PC-3 (cell line): ENCODE measurements around the gene ALDH7A1. TPM values are rescaled to one million over a fixed set of nuclear protein-coding genes. Genes with fewer than 3 reads are reported as not detected.
A peak's percentile ranks its signal among the peaks of the same experiment; 100 is the strongest.

Experiments used
- ATAC-seq: fragments of 200-7000 bp; cut with Tn5 transposase; 2 replicates; pipeline ENCODE4 v1.9.1; 2020; ENCODE audit warnings: mild to moderate bottlenecking, moderate library complexity
- BruUV-seq: library from RNA; stranded (reverse); fragments of 400-500 nt; replicated peaks from 2 replicates; lab custom pipeline; 2021; lab: Mats Ljungman, UMichigan
- CTCF ChIA-PET: fragments of 300-600 bp; sonication (Branson Sonifier 250); formaldehyde crosslinking; loops from one replicate; lab custom pipeline; 2022; ENCODE audit warnings: antibody characterized with exemption; lab: Charles Lee
- POLR2A ChIA-PET: fragments of 300-600 bp; sonication (Branson Sonifier 250); formaldehyde crosslinking; loops from one replicate; lab custom pipeline; 2022; ENCODE audit warnings: antibody characterized with exemption; ENCODE audit not compliant: unreplicated experiment; lab: Charles Lee
- DNase-seq: peaks from one replicate; pipeline ENCODE4 v3.0.0-alpha.2; 2015
- H2AFZ ChIP-seq: fragments of 300-600 bp; sonication (generic); 2 replicates; pipeline ENCODE4 v1.6.0; 2016; ENCODE audit warnings: antibody characterized with exemption, low read length
- H3F3A ChIP-seq: fragments of 300-600 bp; sonication (generic); one replicate; pipeline ENCODE4 v1.6.0; 2017; ENCODE audit warnings: antibody characterized with exemption, low read length, control low read depth, mild to moderate bottlenecking; ENCODE audit not compliant: unreplicated experiment
- H3K27ac ChIP-seq: fragments of 300-600 bp; sonication (generic); 2 replicates; pipeline ENCODE4 v1.5.1; 2016; ENCODE audit warnings: mild to moderate bottlenecking, low read length
- H3K27me3 ChIP-seq: fragments of 300-600 bp; sonication (generic); 2 replicates; pipeline ENCODE4 v1.6.1; 2016; ENCODE audit warnings: low read length, mixed read lengths
- H3K36me3 ChIP-seq: fragments of 300-600 bp; sonication (generic); 2 replicates; pipeline ENCODE4 v1.6.1; 2016; ENCODE audit warnings: low read depth, mixed run types, low read length, mixed read lengths
- H3K4me1 ChIP-seq: fragments of 300-600 bp; sonication (generic); 2 replicates; pipeline ENCODE4 v1.5.1; 2016; ENCODE audit warnings: low read length; ENCODE audit not compliant: insufficient read depth
- H3K4me2 ChIP-seq: fragments of 300-600 bp; sonication (generic); 2 replicates; pipeline ENCODE4 v1.6.0; 2016; ENCODE audit warnings: low read length
- H3K4me3 ChIP-seq: fragments of 300-600 bp; sonication (generic); 2 replicates; pipeline ENCODE4 v1.5.1; 2016; ENCODE audit warnings: mild to moderate bottlenecking, low read length, mixed read lengths
- H3K79me2 ChIP-seq: fragments of 300-600 bp; sonication (generic); 2 replicates; pipeline ENCODE4 v1.6.1; 2017; ENCODE audit warnings: low read length, mixed read lengths
- H3K9ac ChIP-seq: fragments of 300-600 bp; sonication (generic); 2 replicates; pipeline ENCODE4 v1.6.0; 2016; ENCODE audit warnings: mild to moderate bottlenecking, low read length
- H3K9me2 ChIP-seq: fragments of 300-600 bp; sonication (generic); replicated peaks from 2 replicates; pipeline ENCODE4 v1.6.1; 2016; ENCODE audit warnings: mixed run types, low read length, mixed read lengths
- H3K9me3 ChIP-seq: fragments of 300-600 bp; sonication (generic); 2 replicates; pipeline ENCODE4 v1.6.1; 2016; ENCODE audit warnings: low read length, mixed read lengths
- H4K20me1 ChIP-seq: fragments of 300-600 bp; sonication (generic); 2 replicates; pipeline ENCODE4 v1.6.1; 2016; ENCODE audit warnings: low read length, mixed read lengths
- CTCF ChIP-seq: fragments of 300-600 bp; sonication (generic); conservative IDR thresholded peaks from 2 replicates; pipeline ENCODE4 v1.5.1; 2017; ENCODE audit warnings: antibody characterized with exemption, low read depth, mild to moderate bottlenecking, low read length
- EZH2 ChIP-seq: fragments of 300-600 bp; sonication (generic); IDR thresholded peaks from one replicate; pipeline ENCODE4 v1.6.1; 2017; ENCODE audit warnings: antibody characterized with exemption, mild to moderate bottlenecking, low read length; ENCODE audit not compliant: unreplicated experiment
- EZH2phosphoT487 ChIP-seq: fragments of 300-600 bp; sonication (generic); IDR thresholded peaks from 2 replicates; pipeline ENCODE4 v1.6.1; 2018; ENCODE audit warnings: mild to moderate bottlenecking, antibody characterized with exemption, low read length, borderline replicate concordance
- intact Hi-C: fragments of 100-400 bp; cut with micrococcal nuclease; formaldehyde crosslinking; loops from 2 replicates; pipeline ENCODE4 v1.9.0; 2023
- total RNA-seq: library from RNA; depleted of rRNA; stranded (reverse); fragments of >200 nt; gene quantifications from 2 replicates; pipeline ENCODE4 v1.2.3, GENCODE V29; 2014

The ALDH7A1 gene
- total RNA-seq, 1 experiment from 2014 or later: 45.9 TPM

- H3K9me3 ChIP-seq: no peaks in the 10 kb centered on the region
- TF ChIP-seq CTCF: no peak
- no peak for TF ChIP-seq EZH2
- TF ChIP-seq EZH2phosphoT487: no peak
- H3K79me2 ChIP-seq: no peaks in the 10 kb centered on the region
- H3K4me3 ChIP-seq: no peak overlapping the region
- no peaks in the 10 kb centered on the region for H3K27me3 ChIP-seq
- intact Hi-C loops: no loop called here
- no peaks in the 10 kb centered on the region for H3K4me1 ChIP-seq
- ChIA-PET CTCF (no interaction called here), POLR2A (no interaction called here)
- H3K27ac ChIP-seq: no peak overlapping the region
- BruUV-seq: no TSS peak
- DNase-seq (no peak), ATAC-seq (no peak)
- no peaks in the 10 kb centered on the region for H3F3A ChIP-seq
- no peaks in the 10 kb centered on the region for H3K9me2 ChIP-seq
- no peak overlapping the region for H2AFZ ChIP-seq
- no peaks in the 10 kb centered on the region for H3K36me3 ChIP-seq
- no peak overlapping the region for H3K9ac ChIP-seq
- H4K20me1 ChIP-seq: no peaks in the 10 kb centered on the region
- H3K4me2 ChIP-seq: no peak overlapping the region
These were observed 45.8 kb upstream of the ALDH7A1 start for GRCh38 chr5:126640866-126641265.

GRCh38 chr5:126636956-126637355 lies 41.9 kb upstream of the ALDH7A1 start:
- Histone ChIP-seq H3K4me1 (no peaks in the 10 kb centered on the region), H3K27me3 (no peaks in the 10 kb centered on the region), H3K9me2 (no peaks in the 10 kb centered on the region), H3K79me2 (no peaks in the 10 kb centered on the region), H3K9ac (no peak overlapping the region), H3K36me3 (no peaks in the 10 kb centered on the region), H2AFZ (no peak overlapping the region), H3F3A (no peaks in the 10 kb centered on the region), H3K27ac (no peak overlapping the region), H3K9me3 (no peaks in the 10 kb centered on the region), H4K20me1 (no peaks in the 10 kb centered on the region), H3K4me3 (no peak overlapping the region), H3K4me2 (no peak overlapping the region)
- no peak for TF ChIP-seq EZH2phosphoT487
- no peak for TF ChIP-seq EZH2
- TF ChIP-seq CTCF: no peak
- ChIA-PET POLR2A (no interaction called here), CTCF (no interaction called here)
- no peak for ATAC-seq
- BruUV-seq: no TSS peak
- intact Hi-C loops: no loop called here
- DNase-seq: no peak

- H2AFZ ChIP-seq: no peak overlapping the region
- peak; percentile 16; the same call in 1 of the 2 replicates for ATAC-seq
- BruUV-seq: no TSS peak
- H3K4me2 ChIP-seq: no peak overlapping the region
- H3K9me2 ChIP-seq: no peaks in the 10 kb centered on the region
- ChIA-PET POLR2A (no interaction called here), CTCF (no interaction called here)
- no peaks in the 10 kb centered on the region for H4K20me1 ChIP-seq
- H3F3A ChIP-seq: no peaks in the 10 kb centered on the region
- H3K79me2 ChIP-seq: no peaks in the 10 kb centered on the region
- no peak for TF ChIP-seq EZH2phosphoT487
- no peak for TF ChIP-seq CTCF
- TF ChIP-seq EZH2: no peak
- no peak overlapping the region for H3K4me3 ChIP-seq
- no peaks in the 10 kb centered on the region for H3K9me3 ChIP-seq
- H3K27me3 ChIP-seq: no peaks in the 10 kb centered on the region
- H3K9ac ChIP-seq: no peak overlapping the region
- H3K36me3 ChIP-seq: no peaks in the 10 kb centered on the region
- H3K4me1 ChIP-seq: no peaks in the 10 kb centered on the region
- H3K27ac ChIP-seq: no peak overlapping the region
- intact Hi-C loops: no loop called here
- DNase-seq: no peak
These were observed 40.6 kb upstream of the ALDH7A1 start for GRCh38 chr5:126635585-126635984.
